Neural cell (in vitro differentiated cells): Measurements from ENCODE around the gene NRP1.

Experiments
- CTCF ChIP-seq: fragments of 450-650 bp; IDR thresholded peaks from 2 replicates; pipeline ENCODE4 v1.5.1; 2014; ENCODE audit warnings: antibody characterized with exemption, mild to moderate bottlenecking, moderate library complexity; ENCODE audit not compliant: poor library complexity, severe bottlenecking
- EZH2 ChIP-seq: fragments of 200-600, 300-800 bp; shearing (Covaris generic), sonication (generic); IDR thresholded peaks from 2 replicates; pipeline ENCODE4 v1.6.1; 2014; ENCODE audit warnings: antibody characterized with exemption, low read length, borderline replicate concordance, mild to moderate bottlenecking; ENCODE audit not compliant: insufficient read depth, poor library complexity, severe bottlenecking
- MXI1 ChIP-seq: fragments of 450-650 bp; conservative IDR thresholded peaks from 2 replicates; pipeline ENCODE4 v1.6.1; 2014; ENCODE audit warnings: antibody characterized with exemption, mild to moderate bottlenecking; ENCODE audit not compliant: poor library complexity, severe bottlenecking
- POLR2AphosphoS5 ChIP-seq: IDR thresholded peaks from 2 replicates; pipeline ENCODE4 v1.6.1; 2012
- RAD21 ChIP-seq: fragments of 450-650 bp; conservative IDR thresholded peaks from 2 replicates; pipeline ENCODE4 v1.6.1; 2014; ENCODE audit warnings: antibody characterized with exemption, mild to moderate bottlenecking, moderate library complexity
- REST ChIP-seq: IDR thresholded peaks from 2 replicates; pipeline ENCODE4 v1.6.1; 2012; ENCODE audit warnings: borderline replicate concordance
- TAF1 ChIP-seq: IDR thresholded peaks from 2 replicates; pipeline ENCODE4 v1.6.1; 2012; ENCODE audit warnings: low read depth

- TF ChIP-seq CTCF (no peak), EZH2 (no peak), MXI1 (no peak), TAF1 (no peak), POLR2AphosphoS5 (no peak), RAD21 (no peak), REST (no peak)
These were observed 150.8 kb downstream of the NRP1 start for GRCh38 chr10:33183655-33184054.
